Astrocyte (in vitro differentiated cells and primary cell): ENCODE results near the gene CELSR3. TPM values are rescaled to one million over a fixed set of nuclear protein-coding genes. Genes with fewer than 3 reads are reported as not detected.

Source experiments
- DNase-seq: peaks from one replicate; pipeline ENCODE4 v3.0.0-alpha.2; 2010; ENCODE audit warnings: low read depth
- FAIRE-seq: peaks from 2 replicates; lab custom pipeline; 2011; peaks lifted over from hg19 to GRCh38; lab: Jason Lieb, UNC
- H2AFZ ChIP-seq: 2 replicates; pipeline ENCODE4 v1.6.0; 2012; ENCODE audit warnings: low read depth, low read length, inconsistent platforms
- H3K27ac ChIP-seq: 2 replicates; pipeline ENCODE4 v1.5.1; 2011; ENCODE audit warnings: low read depth, low read length, inconsistent platforms
- H3K27me3 ChIP-seq: 2 replicates; pipeline ENCODE4 v1.6.0; 2011; ENCODE audit warnings: low read length, inconsistent platforms; ENCODE audit not compliant: insufficient read depth
- H3K36me3 ChIP-seq: 2 replicates; pipeline ENCODE4 v1.5.1; 2011; ENCODE audit warnings: low read length, inconsistent platforms; ENCODE audit not compliant: insufficient read depth
- H3K4me1 ChIP-seq: 2 replicates; pipeline ENCODE4 v1.5.1; 2011; ENCODE audit warnings: low read length, inconsistent platforms; ENCODE audit not compliant: insufficient read depth
- H3K4me2 ChIP-seq: 2 replicates; pipeline ENCODE4 v1.6.0; 2012; ENCODE audit warnings: low read length, inconsistent platforms
- H3K4me3 ChIP-seq: 2 replicates; pipeline ENCODE4 v1.5.1; 2011; ENCODE audit warnings: low read depth, mild to moderate bottlenecking, low read length, inconsistent platforms; ENCODE audit not compliant: insufficient read depth
- H3K79me2 ChIP-seq: 2 replicates; pipeline ENCODE4 v1.6.0; 2012; ENCODE audit warnings: mild to moderate bottlenecking, low read length, inconsistent platforms; ENCODE audit not compliant: insufficient read depth
- H3K9ac ChIP-seq: 2 replicates; pipeline ENCODE4 v1.6.0; 2012; ENCODE audit warnings: mild to moderate bottlenecking, low read length, inconsistent platforms
- H3K9me3 ChIP-seq: 2 replicates; pipeline ENCODE4 v1.5.1; 2012; ENCODE audit warnings: low read depth, mild to moderate bottlenecking, low read length, inconsistent platforms; ENCODE audit not compliant: insufficient read depth
- H4K20me1 ChIP-seq: 2 replicates; pipeline ENCODE4 v1.6.0; 2012; ENCODE audit warnings: low read length, inconsistent platforms; ENCODE audit not compliant: insufficient read depth
- H3K27ac Mint-ChIP-seq: one replicate; pipeline ENCODE4 v1.8.0; 2021; ENCODE audit warnings: mild to moderate bottlenecking, mixed read lengths; ENCODE audit not compliant: unreplicated experiment
- H3K27me3 Mint-ChIP-seq: one replicate; pipeline ENCODE4 v1.8.0; 2021; ENCODE audit warnings: low read depth, mixed read lengths; ENCODE audit not compliant: unreplicated experiment
- H3K36me3 Mint-ChIP-seq: one replicate; pipeline ENCODE4 v1.8.0; 2021; ENCODE audit warnings: low read depth, mixed read lengths; ENCODE audit not compliant: unreplicated experiment
- H3K4me1 Mint-ChIP-seq: one replicate; pipeline ENCODE4 v1.8.0; 2021; ENCODE audit warnings: low read depth, mixed read lengths; ENCODE audit not compliant: unreplicated experiment
- H3K4me3 Mint-ChIP-seq: one replicate; pipeline ENCODE4 v1.8.0; 2021; ENCODE audit warnings: mild to moderate bottlenecking, moderate library complexity, mixed read lengths; ENCODE audit not compliant: unreplicated experiment
- H3K9me3 Mint-ChIP-seq: one replicate; pipeline ENCODE4 v1.8.0; 2021; ENCODE audit warnings: mild to moderate bottlenecking, mixed read lengths; ENCODE audit not compliant: unreplicated experiment
- EZH2 ChIP-seq: IDR thresholded peaks from 2 replicates; pipeline ENCODE4 v1.6.1; 2012; ENCODE audit warnings: mild to moderate bottlenecking, low read length, inconsistent platforms; ENCODE audit not compliant: insufficient read depth
- total RNA-seq: library from RNA; stranded (reverse); gene quantifications from 2 replicates; pipeline ENCODE4 v1.2.1, GENCODE V29; 2021
- TF ChIP-seq, protein P1 (sequence below): IDR thresholded peaks from 2 replicates; pipeline ENCODE4 v1.5.1; 2011; ENCODE audit warnings: low read depth, mild to moderate bottlenecking, inconsistent platforms, low read length, moderate library complexity; ENCODE audit not compliant: insufficient read depth

CELSR3 gene
- total RNA-seq, 1 donor from 2014 or later = 8.6 TPM

DNA sequence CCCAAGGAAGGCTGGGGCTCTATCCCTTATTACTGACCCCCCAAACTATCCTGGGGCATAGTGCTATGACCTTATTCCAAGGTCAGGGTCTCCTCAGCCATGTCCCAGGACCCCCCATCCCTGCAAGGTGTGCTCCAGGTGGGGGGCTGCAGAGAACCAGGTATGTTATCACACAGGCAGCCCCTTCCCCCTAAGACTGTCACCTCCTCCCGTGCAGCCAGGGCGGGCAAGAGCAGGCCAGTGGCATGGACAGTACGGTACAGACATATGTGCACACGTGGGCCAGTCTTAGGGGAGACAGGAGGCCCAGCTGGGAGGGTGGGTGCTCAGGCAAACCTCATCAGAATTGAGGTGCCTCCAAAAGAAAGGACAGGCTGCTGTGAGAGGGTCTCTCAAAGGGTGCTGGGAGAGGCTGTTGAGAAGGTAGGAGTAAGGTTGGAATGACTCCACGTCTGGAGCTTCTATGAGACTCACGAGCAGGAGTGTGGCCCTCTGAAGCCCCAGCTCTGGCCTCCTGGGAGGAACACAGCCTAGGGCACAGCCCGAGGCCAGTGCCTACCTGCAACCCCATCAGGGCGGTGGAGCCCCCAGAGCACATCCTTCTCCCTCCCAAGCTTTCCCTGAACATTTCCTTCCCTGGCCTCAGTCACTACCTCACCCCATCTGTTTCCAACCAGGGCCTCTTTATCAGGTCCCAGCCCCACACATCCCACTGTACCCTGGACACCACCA is 65.8 kb downstream of the CELSR3 start:
- H3K27me3 ChIP-seq = no peaks in the 10 kb centered on the region
- DNase-seq = no peak
- H3K4me1 ChIP-seq = peaks cover 75% of the 10 kb centered on the region
- no peaks in the 10 kb centered on the region for H3K9me3 ChIP-seq
- no peaks in the 10 kb centered on the region for H3K27me3 Mint-ChIP-seq
- peaks cover 38% of the 10 kb centered on the region for H3K79me2 ChIP-seq
- H3K36me3 ChIP-seq = peaks cover 22% of the 10 kb centered on the region
- peak overlapping the region; percentile 30 for H3K4me3 Mint-ChIP-seq
- H3K4me1 Mint-ChIP-seq = peaks cover 48% of the 10 kb centered on the region
- TF ChIP-seq, protein P1, sequence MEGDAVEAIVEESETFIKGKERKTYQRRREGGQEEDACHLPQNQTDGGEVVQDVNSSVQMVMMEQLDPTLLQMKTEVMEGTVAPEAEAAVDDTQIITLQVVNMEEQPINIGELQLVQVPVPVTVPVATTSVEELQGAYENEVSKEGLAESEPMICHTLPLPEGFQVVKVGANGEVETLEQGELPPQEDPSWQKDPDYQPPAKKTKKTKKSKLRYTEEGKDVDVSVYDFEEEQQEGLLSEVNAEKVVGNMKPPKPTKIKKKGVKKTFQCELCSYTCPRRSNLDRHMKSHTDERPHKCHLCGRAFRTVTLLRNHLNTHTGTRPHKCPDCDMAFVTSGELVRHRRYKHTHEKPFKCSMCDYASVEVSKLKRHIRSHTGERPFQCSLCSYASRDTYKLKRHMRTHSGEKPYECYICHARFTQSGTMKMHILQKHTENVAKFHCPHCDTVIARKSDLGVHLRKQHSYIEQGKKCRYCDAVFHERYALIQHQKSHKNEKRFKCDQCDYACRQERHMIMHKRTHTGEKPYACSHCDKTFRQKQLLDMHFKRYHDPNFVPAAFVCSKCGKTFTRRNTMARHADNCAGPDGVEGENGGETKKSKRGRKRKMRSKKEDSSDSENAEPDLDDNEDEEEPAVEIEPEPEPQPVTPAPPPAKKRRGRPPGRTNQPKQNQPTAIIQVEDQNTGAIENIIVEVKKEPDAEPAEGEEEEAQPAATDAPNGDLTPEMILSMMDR = no peak
- no peak for TF ChIP-seq EZH2
- H3K4me2 ChIP-seq = no peak overlapping the region
- no peak overlapping the region for H2AFZ ChIP-seq
- H3K4me3 ChIP-seq = no peak overlapping the region
- peaks cover 2% of the 10 kb centered on the region for H3K9me3 Mint-ChIP-seq
- FAIRE-seq = no peak
- peaks cover 20% of the 10 kb centered on the region for H3K36me3 Mint-ChIP-seq
- peak overlapping the region; percentile 86 for H3K9ac ChIP-seq
- H3K27ac ChIP-seq = peak overlapping the region; percentile 92
- peaks cover 14% of the 10 kb centered on the region for H4K20me1 ChIP-seq
- H3K27ac Mint-ChIP-seq = peak overlapping the region; percentile 89

DNA sequence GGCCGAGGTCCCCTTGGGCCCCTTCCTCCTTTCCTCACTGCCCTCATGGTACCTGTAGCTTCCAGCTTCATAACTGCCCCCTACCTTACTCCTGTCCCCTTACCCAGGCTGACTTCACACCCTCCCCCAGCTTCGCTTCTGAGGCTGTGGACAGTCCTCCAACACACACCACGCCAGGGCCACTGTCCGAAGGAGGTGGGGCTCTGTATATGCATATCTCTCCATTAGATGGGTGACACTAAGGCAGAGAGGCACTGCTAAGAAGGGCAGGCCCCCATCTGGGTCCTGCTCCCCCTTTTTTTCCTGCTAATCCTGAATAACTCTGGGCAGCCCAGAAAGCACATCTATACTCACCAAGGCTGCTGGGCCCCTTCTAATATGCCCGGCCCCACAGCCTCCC is 66.5 kb downstream of the CELSR3 start:
- Histone ChIP-seq H3K4me2 (peak overlapping the region; percentile 89), H3K9ac (peak overlapping the region; percentile 86), H2AFZ (no peak overlapping the region), H3K27me3 (no peaks in the 10 kb centered on the region), H3K4me1 (peaks cover 75% of the 10 kb centered on the region), H3K27ac (peak overlapping the region; percentile 92), H3K36me3 (peaks cover 16% of the 10 kb centered on the region), H3K79me2 (peaks cover 42% of the 10 kb centered on the region), H4K20me1 (peaks cover 19% of the 10 kb centered on the region), H3K9me3 (no peaks in the 10 kb centered on the region), H3K4me3 (no peak overlapping the region)
- H3K4me1 Mint-ChIP-seq = peaks cover 48% of the 10 kb centered on the region
- peaks cover 22% of the 10 kb centered on the region for H3K36me3 Mint-ChIP-seq
- peak overlapping the region; percentile 9 for H3K4me3 Mint-ChIP-seq
- H3K27me3 Mint-ChIP-seq = no peaks in the 10 kb centered on the region
- peak overlapping the region; percentile 89 for H3K27ac Mint-ChIP-seq
- TF ChIP-seq, protein P1 = no peak
- TF ChIP-seq EZH2 = no peak
- no peak for DNase-seq
- no peak for FAIRE-seq
- peaks cover 2% of the 10 kb centered on the region for H3K9me3 Mint-ChIP-seq
